22Rv1 (cell line): ENCODE data around the gene LATS2.

Experiments
- H3K27ac ChIP-seq: fragments of 450-650 bp; 2 replicates; pipeline ENCODE4 v1.5.1; 2017
- ZFX ChIP-seq: fragments of 450-650 bp; IDR thresholded peaks from 2 replicates; pipeline ENCODE4 v1.6.1; 2017; ENCODE audit warnings: antibody characterized with exemption, borderline replicate concordance
- TF ChIP-seq, protein P1 (sequence below): fragments of 450-650 bp; IDR thresholded peaks from 2 replicates; pipeline ENCODE4 v1.5.1; 2017; ENCODE audit warnings: mild to moderate bottlenecking

Gene LATS2

DNA sequence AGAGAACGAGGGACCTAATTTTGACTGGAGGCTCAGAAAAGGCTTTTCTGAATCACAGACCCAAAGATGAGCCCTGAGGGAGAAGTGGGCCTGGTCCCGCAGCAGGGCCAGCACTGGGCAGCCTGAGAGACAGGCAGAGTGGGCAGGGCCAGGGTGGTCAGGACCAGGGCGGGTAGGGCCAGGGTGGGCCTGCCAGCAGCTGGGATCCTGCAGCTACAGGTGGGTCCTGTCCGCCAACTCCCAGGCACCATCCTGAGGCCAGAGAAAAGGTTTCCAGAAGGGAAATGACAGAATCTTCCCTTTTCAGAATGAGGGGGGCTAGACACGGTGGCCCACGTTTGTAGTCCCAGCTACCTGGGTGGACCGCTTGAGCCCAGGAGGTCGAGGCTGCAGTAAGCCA lies 23.7 kb downstream of the LATS2 start:
- TF ChIP-seq, protein P1, sequence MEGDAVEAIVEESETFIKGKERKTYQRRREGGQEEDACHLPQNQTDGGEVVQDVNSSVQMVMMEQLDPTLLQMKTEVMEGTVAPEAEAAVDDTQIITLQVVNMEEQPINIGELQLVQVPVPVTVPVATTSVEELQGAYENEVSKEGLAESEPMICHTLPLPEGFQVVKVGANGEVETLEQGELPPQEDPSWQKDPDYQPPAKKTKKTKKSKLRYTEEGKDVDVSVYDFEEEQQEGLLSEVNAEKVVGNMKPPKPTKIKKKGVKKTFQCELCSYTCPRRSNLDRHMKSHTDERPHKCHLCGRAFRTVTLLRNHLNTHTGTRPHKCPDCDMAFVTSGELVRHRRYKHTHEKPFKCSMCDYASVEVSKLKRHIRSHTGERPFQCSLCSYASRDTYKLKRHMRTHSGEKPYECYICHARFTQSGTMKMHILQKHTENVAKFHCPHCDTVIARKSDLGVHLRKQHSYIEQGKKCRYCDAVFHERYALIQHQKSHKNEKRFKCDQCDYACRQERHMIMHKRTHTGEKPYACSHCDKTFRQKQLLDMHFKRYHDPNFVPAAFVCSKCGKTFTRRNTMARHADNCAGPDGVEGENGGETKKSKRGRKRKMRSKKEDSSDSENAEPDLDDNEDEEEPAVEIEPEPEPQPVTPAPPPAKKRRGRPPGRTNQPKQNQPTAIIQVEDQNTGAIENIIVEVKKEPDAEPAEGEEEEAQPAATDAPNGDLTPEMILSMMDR = no peak
- no peak for TF ChIP-seq ZFX
- H3K27ac ChIP-seq = no peak overlapping the region

DNA sequence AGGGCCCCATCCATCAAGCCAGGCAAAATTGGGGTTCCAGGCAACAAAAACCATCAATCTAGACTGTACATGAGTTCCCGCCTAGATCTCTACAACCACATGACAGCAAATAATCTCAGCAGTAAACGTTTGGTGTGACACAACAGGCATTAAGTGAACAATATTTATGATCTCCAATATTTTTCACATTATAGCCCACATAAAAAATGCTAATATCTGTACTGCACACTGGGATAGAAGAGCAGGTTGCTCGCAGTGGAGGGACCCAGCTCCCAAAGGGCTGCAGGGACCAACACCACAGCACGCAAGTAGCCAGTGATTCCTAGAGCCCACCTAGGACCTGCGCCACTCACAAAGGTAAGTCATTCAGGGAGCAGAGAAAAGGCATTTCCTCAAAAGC lies 25.9 kb downstream of the LATS2 start:
- TF ChIP-seq ZFX = no peak
- TF ChIP-seq, protein P1 = no peak
- peak overlapping the region; percentile 79; the same call in 1 of the 2 replicates for H3K27ac ChIP-seq

DNA sequence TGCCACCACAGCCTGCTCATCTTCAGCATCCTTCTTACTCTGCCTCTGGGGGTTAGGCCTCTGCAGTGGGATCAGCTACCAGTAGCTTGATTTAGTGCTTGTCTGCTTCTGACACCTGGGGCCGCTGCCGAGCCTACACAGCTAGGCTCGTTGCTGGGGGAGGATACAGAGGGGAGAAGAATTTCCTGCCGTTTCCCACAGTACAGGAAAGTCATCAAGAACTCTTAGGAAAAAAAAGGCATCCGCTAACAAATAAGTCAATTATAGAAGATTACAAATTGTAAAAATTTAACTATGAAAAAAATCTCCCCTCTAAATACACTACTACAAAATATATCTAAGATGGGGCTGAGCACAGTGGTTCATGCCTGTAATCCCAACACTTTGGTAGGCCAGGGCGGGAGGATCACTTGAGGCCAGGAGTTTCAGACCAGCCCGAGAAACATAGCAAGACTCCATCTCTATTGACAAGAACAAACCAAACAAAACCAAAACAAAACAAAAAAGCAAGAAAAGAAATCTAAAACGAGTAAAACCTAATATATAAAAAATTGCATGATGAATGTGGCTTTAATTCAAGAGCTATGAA lies 26.7 kb downstream of the LATS2 start:
- peak overlapping the region; percentile 79 for H3K27ac ChIP-seq
- TF ChIP-seq, protein P1 = no peak
- no peak for TF ChIP-seq ZFX

DNA sequence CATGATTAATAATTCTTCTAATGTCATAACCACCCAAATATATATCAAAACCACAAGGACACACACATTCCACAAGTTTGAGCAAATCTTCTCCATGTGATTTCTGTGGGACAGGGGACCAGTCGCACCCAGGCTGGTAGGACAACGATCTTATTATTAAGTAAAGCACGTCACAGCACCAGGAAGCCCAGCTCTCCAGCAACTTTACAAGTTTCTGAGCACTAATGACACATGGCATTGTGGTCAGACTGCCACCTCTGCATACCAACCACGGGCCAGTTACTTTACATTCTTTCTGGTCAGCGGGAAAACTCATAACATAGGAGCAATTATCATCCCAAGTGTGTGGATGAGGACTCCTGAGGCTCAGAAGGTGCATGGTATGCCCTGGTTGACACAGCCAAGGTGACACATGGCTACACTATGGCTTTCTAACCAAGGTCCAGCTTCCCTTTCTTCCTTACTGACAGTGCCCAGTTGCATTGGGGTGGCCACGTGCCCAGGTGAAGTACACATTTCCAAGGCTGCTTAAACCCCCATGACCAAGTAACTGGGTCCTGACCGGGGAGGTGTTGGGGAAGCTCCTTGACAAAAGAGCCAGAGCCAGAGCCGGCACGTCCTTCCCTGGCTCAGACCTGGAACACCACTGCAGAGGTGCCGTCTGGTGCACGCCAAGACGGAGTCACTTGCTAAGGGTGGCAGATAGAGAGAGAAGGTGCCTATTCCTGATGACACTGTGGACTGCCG lies 27.4 kb downstream of the LATS2 start:
- TF ChIP-seq, protein P1 = no peak
- TF ChIP-seq ZFX = no peak
- peak overlapping the region; percentile 79 for H3K27ac ChIP-seq

DNA sequence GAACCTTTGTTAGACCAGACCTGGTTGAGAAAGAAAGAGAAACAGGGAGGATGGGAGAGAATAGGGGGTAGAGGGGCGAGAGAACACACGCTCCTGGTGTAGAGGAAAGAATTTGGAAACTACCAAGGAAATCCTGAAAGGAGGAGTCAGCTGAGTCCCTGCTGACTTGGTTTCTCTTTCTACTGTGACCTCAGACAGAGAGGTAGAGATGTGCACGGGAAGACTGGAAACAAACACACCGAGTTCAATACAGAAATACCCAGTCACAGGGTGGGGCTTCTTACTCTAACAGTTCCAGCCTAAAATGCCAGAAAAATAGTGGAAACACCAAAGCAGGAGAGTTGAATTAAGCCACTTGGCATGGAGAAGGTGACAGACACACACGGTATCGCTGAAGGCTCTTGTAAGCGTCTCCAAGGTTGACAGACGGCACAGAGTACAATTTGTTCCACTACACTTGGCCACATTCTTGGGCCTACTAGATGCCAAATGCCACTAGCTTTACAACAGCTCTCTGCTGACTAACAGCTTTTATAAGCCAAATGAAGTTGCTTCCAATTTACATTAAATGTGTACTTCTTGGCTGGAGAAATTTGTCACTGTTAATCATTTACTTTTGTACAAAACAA lies 28.1 kb downstream of the LATS2 start:
- TF ChIP-seq, protein P1 = no peak
- no peak for TF ChIP-seq ZFX
- peak overlapping the region; percentile 79 for H3K27ac ChIP-seq

DNA sequence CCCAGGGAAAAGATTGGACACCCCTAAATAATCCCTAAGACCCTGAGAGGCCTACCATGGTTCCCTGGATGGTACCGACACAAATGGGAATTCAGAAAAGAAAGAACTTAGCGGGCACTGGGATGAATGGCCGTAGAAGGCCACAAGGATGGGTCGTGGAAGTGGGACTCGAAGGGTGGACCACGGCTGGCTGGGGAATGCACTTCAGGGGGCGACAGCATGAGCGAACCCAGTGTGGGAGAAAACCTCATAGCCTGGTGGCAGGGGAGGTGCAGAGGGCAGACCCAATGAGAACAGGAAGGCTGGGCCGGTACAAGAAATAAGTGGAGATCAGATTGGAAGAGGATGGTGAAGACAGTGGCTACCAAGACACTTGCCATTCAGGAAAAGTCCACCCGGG lies 28.7 kb downstream of the LATS2 start:
- H3K27ac ChIP-seq = peak overlapping the region; percentile 79
- no peak for TF ChIP-seq ZFX
- TF ChIP-seq, protein P1 = no peak
